Fibroblast of skin of right biceps (primary cell): ENCODE results near the gene GCH1.
"Not testable (repeated sequence)": the region's sequence is repeated elsewhere in the genome, so short reads cannot be mapped to it uniquely, and the experiment has no call there.

Experiments used
- DNase-seq: peaks from one replicate; pipeline ENCODE4 v3.0.0-alpha.2; 2013

GCH1 gene

GRCh38 chr14:54908190-54908589, 5.6 kb upstream of the GCH1 start:
- DNase-seq: no peak

- DNase-seq: no peak
Measured at GRCh38 chr14:54906075-54906474, 3.4 kb upstream of the GCH1 start.

- peak; percentile 43 for DNase-seq
Measured at GRCh38 chr14:54902143-54902520, 494 bp downstream of the GCH1 start.

GRCh38 chr14:54901380-54902142, 1.1 kb downstream of the GCH1 start:
- DNase-seq: no peak

- no peak for DNase-seq
Measured at GRCh38 chr14:54899573-54899972, 3.1 kb downstream of the GCH1 start.

GRCh38 chr14:54897809-54898555, 4.6 kb downstream of the GCH1 start:
- DNase-seq: peak; percentile 16

GRCh38 chr14:54895683-54896082, 6.9 kb downstream of the GCH1 start:
- DNase-seq: peak; percentile 14

GRCh38 chr14:54894995-54895394, 7.6 kb downstream of the GCH1 start:
- DNase-seq: peak; percentile 51

- peak; percentile 72 for DNase-seq
Measured at GRCh38 chr14:54893151-54893760, 9.4 kb downstream of the GCH1 start.

GRCh38 chr14:54891471-54892245, 11.0 kb downstream of the GCH1 start:
- no peak for DNase-seq

- DNase-seq: no peak
Measured at GRCh38 chr14:54890788-54891187, 11.8 kb downstream of the GCH1 start.

GRCh38 chr14:54889919-54890318, 12.7 kb downstream of the GCH1 start:
- no peak for DNase-seq

- DNase-seq: no peak
Measured at GRCh38 chr14:54882521-54882920, 20.1 kb downstream of the GCH1 start.

- peak; percentile 33 for DNase-seq
Measured at GRCh38 chr14:54881761-54882401, 20.7 kb downstream of the GCH1 start.

GRCh38 chr14:54881235-54881760, 21.3 kb downstream of the GCH1 start:
- DNase-seq: peak; percentile 56

GRCh38 chr14:54877703-54878021, 25.0 kb downstream of the GCH1 start:
- DNase-seq: no peak

GRCh38 chr14:54877015-54877702, 25.5 kb downstream of the GCH1 start:
- peak; percentile 24 for DNase-seq

GRCh38 chr14:54875648-54876047, 27.0 kb downstream of the GCH1 start:
- DNase-seq: not testable (repeated sequence)

GRCh38 chr14:54870154-54871090, 32.2 kb downstream of the GCH1 start:
- not testable (repeated sequence) for DNase-seq

GRCh38 chr14:54867011-54867410, 35.6 kb downstream of the GCH1 start:
- DNase-seq: peak; percentile 67

- peak; percentile 26 for DNase-seq
Measured at GRCh38 chr14:54866588-54866987, 36.0 kb downstream of the GCH1 start.
